ENCODE results near the gene SLC35E2B.
"Not testable (repeated sequence)": the region's sequence is repeated elsewhere in the genome, so short reads cannot be mapped to it uniquely, and the experiment has no call there.

Gene SLC35E2B

DNA sequence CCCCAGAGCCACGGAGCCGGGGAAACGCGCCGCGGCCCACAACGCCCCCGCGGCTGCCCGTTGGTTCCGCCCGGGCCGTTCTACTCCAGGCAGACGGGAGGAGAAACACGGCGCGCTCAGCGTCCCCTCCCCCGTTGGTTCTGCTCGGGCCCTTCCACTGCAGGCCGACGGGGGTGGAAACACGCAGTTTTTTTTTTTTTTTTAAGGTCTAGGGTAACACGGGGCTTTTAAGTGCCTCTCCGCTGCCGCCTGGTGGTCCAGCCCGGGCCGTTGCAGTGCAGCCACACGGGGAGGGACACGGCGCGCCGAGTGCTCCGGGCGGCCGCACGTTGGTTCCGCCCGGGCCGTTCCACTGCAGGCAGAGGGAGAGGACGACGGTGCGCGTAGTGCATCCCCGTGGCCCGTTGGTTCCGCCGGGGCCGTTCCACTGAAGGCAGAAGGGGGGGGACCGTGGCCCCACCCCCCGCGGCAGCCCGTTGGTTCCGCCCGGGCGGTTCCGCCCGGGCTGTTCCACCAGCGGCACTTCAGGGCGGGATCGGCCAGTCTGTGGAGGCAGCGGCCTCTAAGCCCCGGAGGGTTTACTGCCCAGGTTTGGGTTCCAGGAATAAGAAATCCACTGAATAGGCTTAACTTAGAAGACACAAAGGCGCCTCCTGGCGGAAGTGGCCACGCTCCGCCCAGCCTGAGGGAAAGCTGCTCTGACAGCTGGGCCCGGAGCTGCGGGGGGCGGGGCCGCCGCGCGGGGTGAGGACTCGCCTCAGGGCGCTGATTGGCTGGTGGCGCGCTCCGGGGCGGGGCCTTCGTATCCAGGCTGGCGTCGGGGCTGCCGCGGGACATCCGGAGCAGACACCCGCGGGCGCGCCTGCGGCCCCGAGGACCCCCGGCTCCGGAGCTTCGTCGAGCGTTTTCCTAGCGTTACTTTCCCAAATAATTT is at the start of gene SLC35E2B:
SLC35E2B (minus strand) TSS at position 82 of the 934 bp plus-strand sequence. CDS start 16,096 bp downstream, outside the sequence.
- DNase-seq (ENCODE audit: low read depth in 2 of 2), result peak; percentile 60 to 91

DNA sequence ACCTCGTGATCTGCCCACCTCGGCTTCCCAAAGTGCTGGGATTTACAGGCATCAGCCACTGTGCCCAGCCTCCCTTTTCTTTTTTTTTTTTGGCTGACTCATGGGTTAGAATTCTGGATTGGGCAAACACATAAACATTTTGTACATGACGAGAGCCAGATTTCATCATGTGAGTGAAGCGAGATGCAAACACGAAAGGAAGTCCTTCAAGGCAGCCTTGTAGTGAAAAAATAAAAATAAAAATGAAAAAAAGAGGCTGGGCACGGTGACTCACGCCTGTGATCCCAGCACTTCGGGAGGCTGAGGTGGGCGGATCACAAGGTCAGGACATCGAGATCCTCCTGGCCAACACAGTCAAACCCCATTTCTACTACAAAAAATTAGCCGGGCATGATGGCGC is 48.4 kb upstream of the SLC35E2B start:
- not testable (repeated sequence) for DNase-seq (ENCODE audit: low read depth in 2 of 2)

DNA sequence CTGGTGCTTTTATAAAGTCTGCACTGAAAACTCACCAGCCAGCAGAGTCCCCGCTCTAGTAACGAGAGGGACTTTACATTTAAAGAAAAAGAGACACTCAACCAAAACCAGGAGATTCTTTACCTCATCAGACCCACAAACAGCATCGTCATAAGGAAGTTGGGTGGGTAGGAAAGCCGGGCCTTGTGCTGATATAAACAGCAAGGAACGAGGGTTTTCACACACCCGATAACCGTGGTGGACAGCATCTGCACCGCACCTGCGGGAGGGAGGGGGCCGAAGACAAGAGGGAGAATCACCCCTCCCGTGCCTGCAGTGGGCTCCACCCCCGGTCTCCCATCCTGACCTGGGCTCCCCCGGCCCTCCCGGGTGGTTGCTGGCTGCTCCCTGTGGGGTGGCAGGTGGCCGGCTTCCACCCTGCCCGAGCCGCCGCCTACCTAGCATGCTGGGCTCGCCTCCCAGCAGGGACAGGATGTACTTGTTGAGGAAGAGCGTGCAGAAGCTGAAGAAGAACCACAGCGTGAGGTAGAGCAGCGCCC is 46.3 kb upstream of the SLC35E2B start:
- not testable (repeated sequence) for DNase-seq (ENCODE audit: low read depth in 2 of 2)

DNA sequence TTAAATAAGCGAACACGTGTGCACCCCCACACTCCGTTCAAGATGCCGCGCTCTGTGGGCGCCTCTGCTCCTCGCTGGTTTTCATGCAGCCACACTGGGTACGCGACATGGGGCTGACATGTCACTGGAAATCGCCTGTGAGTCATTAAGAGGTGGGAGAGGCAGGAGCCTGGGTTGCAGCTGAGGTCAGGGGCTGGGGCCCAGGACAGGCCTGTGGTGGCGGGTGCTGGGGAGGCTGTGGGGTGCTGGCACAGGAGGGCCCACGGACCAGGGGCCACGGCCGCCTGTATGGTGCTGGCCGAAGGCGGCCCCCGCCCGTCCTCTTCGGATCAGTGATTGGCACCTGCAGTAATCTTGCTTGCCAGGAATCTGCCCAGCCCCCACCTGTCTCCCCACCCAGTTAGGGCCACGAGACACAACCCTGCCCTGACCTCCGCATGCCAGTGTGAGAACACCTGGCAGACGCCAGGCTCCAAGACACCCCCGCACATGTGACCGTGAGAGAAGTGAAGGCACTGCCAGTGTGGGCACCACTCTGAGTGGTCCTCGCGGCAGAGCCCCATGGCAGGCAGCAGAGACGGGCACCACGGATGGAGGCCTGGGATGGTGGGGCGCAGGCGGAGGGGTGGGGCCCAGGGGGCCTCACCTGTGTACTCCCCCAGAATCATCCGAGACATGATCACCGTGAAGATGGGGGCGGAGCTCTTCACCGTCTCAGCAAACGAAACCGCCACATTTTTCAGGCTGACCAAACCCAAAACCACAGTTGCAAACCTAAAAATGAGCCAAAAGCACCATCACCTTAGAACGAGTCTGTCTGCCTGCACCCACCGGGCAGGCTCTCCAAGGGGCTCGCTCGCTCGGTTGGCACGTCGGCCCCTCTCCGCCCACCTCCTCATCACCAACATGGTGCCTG is 45.3 kb upstream of the SLC35E2B start:
- DNase-seq (ENCODE audit: low read depth in 2 of 2), result not testable (repeated sequence)

DNA sequence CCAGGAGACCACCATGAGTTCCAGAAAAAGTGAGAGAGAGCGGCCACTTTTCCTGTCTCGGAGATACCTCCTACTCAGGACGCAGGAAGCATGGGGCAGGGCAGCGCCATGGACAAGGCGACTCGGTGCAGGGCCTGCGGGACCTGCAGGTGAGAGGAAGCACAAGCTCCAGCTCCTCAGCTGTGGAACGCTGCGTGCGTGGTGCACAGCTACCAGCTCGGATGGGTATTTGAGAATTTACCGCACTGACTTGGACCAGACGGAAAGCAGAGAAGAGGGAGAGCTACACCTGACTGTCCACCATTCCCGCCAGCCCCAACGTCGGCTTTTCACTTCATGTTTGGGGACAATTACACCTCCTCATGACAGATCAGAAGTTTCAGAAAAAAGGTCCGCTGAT is 39.8 kb upstream of the SLC35E2B start:
- no peak for DNase-seq (ENCODE audit: low read depth in 2 of 2)

DNA sequence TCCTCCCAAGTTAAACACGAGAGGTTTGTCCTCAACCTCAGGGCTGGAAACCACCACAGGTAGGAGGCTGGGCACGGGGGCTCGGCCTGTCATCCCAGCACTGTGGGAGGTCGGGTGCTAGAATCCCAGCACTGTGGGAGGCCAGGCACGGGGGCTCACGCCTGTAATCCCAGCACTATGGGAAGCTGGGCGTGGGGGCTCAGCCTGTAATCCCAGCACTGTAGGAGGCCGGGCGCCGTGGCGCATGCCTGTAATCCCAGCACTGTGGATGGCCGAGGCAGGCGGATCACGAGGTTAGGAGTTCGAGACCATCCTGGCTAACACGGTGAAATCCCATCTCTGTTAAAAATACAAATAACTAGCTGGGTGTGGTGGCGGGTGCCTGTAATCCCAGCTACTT is 38.3 kb upstream of the SLC35E2B start:
- DNase-seq (ENCODE audit: low read depth in 2 of 2), result no peak

DNA sequence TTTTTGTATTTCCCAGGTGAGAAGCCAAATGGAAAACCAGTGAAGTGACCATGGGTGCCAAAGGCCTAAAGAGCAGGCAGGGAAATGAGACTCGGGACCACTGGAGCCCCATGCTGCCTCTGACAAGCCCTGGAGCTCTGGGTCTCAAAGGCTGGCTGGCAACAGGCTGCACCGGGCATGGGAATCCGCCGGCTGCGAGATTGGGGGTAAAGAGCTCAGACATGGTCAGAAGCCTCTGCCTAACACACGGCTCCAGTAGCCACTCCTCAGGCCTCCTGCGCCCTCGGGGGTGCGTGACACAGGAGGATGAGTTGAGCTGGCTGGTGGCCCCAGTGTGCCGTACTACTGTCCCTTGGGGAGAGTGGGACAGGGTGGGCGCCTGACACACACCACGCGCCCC is 37.6 kb upstream of the SLC35E2B start:
- DNase-seq (ENCODE audit: low read depth in 2 of 2), result not testable (repeated sequence)

DNA sequence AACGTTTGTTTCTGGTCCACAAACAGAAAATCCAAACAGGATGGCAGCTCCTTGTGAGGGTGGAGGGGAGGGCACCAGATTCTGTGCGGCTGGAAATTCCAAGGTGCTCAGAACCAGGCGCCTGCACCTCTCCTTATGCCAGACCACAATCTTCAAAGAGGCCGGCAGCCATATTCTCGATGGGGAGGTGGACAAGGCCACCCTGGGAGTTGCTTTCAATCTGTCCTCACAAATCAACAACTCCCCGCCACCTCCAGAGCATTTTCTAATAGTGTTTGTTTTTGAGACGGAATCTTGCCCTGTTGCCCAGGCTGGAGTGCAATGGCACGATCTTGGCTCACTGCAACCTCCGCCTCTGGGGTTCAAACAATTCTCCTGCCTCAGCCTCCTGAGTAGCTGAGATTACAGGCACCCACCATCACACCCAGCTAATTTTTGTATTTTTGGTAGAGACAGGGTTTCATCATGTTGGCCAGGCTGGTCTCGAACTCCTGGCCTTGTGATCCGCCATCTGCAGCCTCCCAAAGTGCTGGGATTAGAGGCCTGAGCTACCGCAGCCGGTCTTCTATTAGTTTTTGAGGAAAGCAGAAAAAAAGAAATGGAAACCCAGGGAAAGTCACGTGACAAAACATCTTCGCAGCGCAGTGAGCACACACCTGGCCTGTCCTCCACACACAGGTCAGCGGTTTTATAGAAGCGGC is 36.7 kb upstream of the SLC35E2B start:
- DNase-seq (ENCODE audit: low read depth in 2 of 2), result not testable (repeated sequence)

DNA sequence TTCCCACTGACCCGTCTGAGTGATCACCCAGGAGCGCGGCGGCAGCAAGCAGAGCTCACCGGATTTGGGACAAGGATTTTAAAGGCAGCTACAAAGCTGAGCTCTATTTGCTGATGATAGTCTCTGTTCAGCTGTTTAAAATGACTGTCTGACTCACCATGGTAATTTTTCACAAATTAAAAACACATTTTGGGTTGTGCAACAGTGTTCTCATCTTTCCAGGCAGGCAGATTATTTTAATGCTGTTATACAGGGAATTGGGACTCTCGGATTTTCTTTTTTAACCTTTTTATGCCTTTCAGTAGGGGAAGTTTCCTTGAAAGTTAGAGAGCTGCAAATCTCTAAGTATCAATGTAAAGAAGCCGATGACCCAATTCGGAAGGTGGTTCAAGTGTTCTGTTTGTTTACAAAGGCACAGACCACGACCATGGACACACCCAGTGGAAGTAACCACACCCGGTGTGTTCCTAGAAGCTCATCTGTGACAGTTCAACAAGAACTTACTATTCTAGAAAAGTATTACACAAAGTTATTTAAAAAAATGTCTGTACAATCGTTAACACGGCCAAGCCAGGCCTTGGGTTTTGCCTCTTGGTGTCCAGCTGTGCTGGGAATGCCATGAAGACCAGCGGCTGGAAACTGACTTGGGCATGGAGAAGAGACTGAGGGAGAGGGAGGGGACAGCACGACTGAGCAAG is 35.9 kb upstream of the SLC35E2B start:
- DNase-seq (ENCODE audit: low read depth in 2 of 2), result not testable (repeated sequence)

DNA sequence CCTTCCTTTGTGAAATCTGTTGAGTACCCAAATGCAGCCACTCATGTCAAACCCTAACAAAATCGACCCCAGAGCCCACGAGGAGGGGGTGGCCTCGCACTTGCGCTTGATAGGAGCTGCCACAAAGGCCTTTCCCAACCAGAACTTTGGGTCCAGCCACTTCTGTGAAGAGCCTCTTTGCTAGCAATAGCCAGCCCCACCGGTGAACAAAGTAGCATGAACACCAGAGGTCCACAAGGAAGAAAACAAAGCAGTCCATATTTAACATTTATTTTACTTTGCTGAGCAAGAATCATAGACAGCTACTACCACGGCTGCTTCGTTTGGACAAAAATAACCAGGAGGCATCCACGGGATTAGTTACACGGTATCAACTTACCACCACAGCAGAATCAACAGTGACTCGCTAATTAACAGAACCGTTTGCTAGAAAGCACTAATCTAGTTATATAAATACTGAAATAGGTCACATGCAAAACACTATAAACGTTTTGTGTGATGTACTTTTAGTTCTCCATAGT is 34.6 kb upstream of the SLC35E2B start:
- DNase-seq (ENCODE audit: low read depth in 2 of 2), result not testable (repeated sequence)

DNA sequence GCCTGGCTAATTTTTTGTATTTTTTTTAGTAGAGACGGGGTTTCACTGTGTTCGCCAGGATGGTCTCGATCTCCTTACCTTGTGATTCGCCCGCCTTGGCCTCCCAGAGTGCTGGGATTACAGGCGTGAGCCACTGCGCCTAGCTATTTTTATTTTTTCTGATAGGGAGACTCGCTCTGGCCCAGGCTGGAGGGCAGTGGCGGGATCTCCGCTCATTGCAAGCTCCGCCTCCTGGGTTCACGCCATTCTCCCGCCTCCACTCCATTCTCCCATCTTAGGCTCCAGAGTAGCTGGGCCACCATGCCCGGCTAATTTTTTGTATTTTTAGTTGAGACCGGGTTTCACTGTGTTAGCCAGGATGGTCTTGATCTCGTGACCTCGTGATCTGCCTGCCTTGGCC is 33.5 kb upstream of the SLC35E2B start:
- not testable (repeated sequence) for DNase-seq (ENCODE audit: low read depth in 2 of 2)

DNA sequence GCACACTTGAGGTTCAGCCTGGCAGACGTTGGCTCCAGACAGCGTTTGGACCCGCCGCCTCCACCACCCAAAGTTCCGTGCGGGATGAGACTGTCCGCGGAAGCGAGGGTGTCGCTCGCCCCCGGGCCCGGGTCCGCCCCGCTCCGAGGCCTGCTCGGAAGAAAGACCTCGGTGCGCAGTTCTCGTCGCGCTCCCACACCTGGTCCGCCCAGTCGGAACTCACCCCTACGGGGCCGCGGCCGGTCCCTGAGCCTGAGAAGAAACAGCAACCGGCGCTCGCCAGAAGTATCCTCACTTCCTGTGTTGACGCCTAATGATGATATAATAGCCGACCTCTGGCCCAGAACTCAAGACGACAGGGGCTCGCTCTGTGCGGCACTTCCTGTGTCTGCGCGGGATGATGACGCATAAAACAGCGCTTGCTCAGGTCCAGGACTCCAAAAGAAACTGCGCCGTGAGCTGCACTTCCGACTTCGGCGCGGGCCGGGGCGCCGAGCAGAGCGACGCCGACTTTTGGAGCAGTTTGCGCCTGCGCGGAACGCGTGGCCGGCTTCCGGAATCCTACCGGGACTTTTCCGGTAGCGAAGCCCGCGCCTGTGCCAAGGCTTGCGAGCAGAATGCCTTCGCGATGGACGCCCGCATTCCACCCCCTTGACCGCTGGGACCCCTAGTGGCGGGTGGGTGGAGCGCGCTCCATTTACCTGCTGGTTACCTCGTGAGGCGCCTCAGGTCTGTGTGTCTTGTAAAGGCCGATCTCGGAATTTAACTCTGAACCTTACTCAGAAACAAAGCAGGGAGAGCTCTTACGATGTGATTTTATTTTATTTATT is 31.7 kb upstream of the SLC35E2B start, which contains the start of gene CDK11A:
CDK11A (minus strand) TSS at position 323 of the 830 bp plus-strand sequence. CDS start 1,539 bp downstream, outside the sequence.
- DNase-seq (ENCODE audit: low read depth in 2 of 2), result peak; percentile 92 to 96

DNA sequence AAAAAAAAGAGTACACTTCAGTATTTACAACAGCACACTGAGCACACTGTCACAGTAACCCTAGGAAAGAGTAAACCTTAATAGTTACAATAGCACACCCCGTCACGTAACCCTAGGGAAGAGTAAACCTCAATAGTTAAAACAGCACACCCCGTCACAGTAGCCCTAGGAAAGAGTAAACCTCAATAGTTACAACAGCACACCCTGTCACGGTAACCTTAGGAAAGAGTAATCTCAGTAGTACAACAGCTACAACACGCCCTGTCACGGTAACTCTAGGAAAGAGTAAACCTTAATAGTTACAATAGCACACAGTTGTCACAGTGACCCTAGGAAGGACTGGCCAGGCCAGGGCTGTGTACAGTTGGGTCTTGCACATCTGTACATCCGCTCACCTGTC is 28.6 kb upstream of the SLC35E2B start:
- no peak for DNase-seq (ENCODE audit: low read depth in 2 of 2)

DNA sequence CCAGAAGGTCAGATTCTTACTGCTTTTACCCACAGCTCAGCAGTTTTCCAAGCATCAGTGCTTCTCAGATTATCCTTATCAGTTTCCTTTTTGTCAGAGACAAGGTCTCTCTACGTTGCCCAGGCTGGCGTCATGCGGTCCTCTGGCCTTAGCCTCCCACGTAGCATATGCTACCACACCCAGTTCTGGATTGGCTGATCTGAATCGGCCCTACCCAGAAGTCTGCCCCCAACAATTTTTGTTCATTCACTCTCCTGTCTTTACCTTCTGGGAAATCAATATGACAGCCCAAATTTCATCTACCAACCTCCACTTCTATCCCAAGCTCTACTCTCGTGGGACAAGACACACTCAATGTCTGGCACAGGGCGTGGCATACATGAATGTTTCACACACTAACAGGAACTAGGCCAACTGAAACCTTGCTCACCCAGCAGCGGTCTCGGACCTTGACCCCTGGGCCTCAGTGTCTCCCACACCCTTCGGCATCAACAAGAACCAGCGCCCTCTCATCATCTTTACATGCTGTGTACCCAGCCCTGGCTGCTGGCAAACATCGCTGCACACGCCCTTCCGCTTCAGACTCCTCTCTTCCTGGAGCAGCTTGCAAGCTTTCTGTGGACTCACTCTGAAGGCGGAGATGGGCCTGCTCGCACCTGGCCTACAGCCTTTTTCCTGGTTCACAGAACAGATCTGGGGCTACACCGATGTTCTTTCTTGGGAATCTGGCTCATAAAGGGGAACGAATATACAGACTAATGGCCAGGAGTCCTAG is 22.7 kb upstream of the SLC35E2B start:
- DNase-seq (ENCODE audit: low read depth in 2 of 2), result not testable (repeated sequence)

DNA sequence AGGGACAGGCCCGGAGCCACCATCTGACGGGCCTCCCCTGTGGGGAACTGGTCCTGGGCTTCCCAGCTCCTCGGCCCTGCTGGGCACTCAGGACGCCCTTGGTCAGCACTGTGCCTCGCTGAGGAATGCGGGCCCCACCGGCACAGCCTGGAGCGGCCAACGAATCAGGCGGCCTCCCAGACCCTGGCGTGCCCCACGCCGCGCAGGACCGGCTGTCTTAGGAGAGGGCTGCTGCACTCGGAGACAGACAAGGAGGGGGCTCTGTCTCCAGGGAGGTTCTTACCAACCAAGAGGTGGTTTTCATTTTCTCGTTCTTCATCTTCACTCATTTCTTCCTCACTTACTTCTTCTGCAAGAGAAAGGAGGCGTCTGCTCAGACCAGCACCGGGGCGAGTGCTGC is 15.3 kb upstream of the SLC35E2B start:
- DNase-seq (ENCODE audit: low read depth in 2 of 2), result not testable (repeated sequence)

DNA sequence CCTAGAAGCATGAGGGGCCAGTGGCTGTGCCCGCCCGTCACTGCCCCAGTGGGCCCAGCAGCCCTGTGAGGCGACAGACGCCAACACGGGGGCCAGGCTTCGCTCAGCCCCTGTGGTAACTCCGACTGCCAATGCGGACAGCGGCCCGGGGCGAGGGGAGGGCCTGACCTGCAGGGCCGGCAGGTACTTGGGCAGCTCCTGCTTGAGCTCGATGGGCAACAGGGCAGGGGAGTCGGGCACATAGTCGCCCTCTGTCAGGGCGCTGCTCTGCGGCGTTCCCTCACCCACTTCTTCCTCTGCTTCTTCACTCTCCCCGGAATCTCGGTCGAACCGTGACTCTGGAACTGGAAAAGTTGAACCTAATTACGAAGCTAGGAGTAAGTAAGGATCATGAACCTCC is 14.6 kb upstream of the SLC35E2B start:
- DNase-seq (ENCODE audit: low read depth in 2 of 2), result not testable (repeated sequence)

DNA sequence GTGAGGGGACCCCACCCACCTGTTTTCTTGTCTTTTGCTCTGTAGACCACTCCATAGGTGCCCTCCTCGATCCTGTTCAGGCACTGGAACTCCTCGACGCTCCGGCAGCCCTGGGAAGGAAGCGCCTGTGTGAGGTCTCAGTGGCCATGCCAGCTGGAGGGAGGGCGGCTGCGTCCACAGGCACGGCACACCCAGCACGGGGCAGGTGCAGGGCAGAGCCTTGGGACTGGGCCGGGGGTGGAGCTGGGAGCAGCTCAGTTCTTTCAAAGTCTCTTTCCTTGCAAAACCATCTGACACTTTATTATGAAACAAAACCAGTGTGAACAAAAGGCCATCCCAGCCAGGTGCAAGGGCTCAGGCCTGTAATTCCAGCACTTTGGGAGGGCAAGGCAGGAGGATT is 13.0 kb upstream of the SLC35E2B start:
- DNase-seq (ENCODE audit: low read depth in 2 of 2), result not testable (repeated sequence)

DNA sequence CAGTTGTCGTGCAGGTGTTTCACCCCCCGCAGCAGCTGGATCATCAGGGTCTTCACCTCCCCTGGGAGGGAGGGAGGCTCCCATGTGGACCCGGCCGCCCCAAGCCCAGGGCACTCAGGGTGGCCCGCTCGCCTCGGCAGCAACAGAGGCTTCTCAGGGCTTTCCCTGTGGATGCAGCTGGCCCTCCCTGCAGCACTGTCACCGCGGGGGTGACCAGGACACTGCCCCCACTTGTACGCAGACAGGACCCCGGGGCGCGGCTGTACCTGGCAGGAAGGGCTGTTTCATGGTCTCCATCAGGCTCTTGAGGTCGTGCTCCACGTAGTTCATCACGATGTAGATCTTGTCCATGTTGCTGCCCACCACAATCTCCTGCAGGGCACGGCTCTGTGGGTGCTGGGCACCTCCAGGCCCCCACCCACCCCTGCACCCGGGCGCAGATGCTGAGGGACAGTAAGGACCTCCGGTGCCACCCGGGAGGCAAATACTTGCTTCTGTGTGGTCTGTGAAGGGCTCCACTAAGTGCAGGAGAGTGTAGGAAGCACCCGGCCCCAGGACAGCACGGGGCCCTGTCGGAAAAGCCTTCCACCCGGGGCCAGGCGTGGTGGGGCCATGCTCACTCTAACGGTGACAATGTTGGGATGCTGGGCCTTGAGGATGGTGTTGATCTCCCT is 11.8 kb upstream of the SLC35E2B start:
- not testable (repeated sequence) for DNase-seq (ENCODE audit: low read depth in 2 of 2)

All from stimulated activated CD4-positive, alpha-beta T cell treated with anti-CD3 and anti-CD28 coated beads, Interleukin-4, amount 100 ng/mL, for 48 hours (primary cell).